ENCODE data around the gene ZBTB46.
"Not testable (repeated sequence)": the region's sequence is repeated elsewhere in the genome, so short reads cannot be mapped to it uniquely, and the experiment has no call there.

The ZBTB46 gene

DNA sequence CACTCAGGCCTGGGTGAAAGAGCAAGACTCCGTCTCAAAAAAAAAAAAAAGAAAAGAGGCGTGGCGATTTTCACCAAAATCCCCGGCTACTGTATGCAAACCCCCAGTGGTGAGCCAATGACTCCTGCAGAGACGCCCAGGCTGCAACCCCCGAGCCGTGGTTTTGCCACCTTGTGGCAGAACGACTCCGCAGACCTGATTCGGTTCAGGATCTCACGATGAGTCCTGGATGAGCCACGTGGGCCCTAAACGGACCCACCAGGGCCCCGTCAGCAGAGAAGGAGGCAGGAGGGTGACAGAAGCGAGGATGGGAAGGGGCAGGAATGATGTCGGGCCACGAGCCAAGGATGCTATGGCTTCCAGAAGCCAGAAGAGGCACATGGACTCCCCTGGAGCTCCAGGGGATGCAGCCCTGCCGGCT lies 49.0 kb downstream of the ZBTB46 start:
- DNase-seq (ENCODE audit: insufficient read length, low spot score) (no peak), FAIRE-seq (no peak)
- TF ChIP-seq, protein P1, sequence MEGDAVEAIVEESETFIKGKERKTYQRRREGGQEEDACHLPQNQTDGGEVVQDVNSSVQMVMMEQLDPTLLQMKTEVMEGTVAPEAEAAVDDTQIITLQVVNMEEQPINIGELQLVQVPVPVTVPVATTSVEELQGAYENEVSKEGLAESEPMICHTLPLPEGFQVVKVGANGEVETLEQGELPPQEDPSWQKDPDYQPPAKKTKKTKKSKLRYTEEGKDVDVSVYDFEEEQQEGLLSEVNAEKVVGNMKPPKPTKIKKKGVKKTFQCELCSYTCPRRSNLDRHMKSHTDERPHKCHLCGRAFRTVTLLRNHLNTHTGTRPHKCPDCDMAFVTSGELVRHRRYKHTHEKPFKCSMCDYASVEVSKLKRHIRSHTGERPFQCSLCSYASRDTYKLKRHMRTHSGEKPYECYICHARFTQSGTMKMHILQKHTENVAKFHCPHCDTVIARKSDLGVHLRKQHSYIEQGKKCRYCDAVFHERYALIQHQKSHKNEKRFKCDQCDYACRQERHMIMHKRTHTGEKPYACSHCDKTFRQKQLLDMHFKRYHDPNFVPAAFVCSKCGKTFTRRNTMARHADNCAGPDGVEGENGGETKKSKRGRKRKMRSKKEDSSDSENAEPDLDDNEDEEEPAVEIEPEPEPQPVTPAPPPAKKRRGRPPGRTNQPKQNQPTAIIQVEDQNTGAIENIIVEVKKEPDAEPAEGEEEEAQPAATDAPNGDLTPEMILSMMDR (IDR thresholded peaks at IDR 0.05; ENCODE audit: insufficient read depth, missing control alignments) = no peak

DNA sequence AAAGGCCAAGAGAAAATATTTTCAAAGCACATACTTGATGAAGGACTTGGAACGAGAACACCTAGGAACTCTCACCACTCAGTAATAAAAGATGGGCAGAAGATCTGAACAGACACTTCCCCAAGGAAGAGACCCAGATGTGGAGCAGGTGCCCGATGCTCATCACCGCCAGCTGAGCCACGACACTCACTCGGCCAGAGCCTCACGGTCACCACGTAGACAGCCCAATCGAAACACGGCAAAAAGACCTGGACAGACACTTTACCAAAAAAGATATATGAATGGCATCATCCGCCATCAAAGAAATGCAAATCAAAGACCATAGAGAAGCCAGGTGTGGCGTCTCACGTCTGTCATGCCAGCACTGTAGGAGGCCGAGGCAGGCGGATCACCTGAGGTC lies 49.9 kb downstream of the ZBTB46 start:
- DNase-seq (ENCODE audit: insufficient read length, low spot score) = no peak
- TF ChIP-seq, protein P1 (IDR thresholded peaks at IDR 0.05; ENCODE audit: insufficient read depth, missing control alignments) = no peak
- no peak for FAIRE-seq

DNA sequence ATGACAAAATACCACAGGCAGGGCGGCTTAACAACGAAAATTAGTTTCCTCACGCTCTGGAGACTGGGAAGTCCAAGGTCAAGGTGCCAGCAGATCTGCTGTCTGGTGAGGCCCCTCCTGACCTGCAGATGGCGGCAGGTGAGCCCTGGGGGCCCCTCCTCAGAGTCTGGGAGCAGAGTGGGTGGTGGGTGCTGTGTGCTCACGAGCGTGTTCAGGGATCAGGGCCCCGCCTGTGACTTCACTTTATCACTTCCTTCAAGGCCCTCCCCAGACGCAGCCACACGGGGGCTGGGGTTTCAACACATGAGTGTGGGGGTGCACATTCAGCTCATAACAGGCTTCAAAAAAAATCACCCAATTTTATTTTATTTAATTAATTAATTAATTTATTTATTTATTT lies 52.2 kb downstream of the ZBTB46 start:
- TF ChIP-seq, protein P1 (IDR thresholded peaks at IDR 0.05; ENCODE audit: insufficient read depth, missing control alignments) = no peak
- DNase-seq (ENCODE audit: insufficient read length, low spot score) (no peak), FAIRE-seq (no peak)

DNA sequence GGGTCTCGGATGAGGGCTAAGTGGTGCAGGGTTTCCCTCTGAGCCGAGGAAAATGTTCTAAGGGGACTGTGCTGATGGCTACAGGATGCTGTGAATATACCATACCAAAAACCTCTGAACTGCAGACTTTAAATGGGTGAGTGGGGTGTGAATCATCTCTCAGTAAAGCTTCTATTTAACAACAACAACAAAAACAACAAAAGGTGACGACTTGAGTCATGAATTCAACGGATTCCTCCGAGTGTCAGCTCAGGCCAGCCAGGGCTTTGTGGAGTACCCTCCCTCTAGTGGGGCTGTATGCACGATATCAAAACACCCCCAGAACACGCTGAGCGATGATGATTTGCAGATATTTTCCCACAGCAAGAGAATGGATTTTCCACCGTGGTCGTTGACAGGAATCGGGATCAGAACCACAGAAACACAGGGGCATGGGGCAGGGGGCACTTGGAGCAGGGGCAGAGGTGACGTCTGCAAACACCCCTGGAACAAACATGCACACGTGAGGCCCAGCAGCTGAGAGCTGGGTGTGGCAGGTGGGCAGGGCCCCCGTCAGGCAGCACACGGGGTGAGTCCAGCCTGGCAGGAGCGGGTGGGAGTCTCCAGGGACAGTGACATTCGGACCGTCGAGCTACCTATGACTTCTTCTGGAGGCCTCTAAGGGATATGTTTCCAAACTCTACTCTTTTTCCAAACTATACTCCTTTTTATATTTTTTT lies 52.9 kb downstream of the ZBTB46 start:
- FAIRE-seq (no peak), DNase-seq (ENCODE audit: insufficient read length, low spot score) (no peak)
- TF ChIP-seq, protein P1 (IDR thresholded peaks at IDR 0.05; ENCODE audit: insufficient read depth, missing control alignments) = no peak

DNA sequence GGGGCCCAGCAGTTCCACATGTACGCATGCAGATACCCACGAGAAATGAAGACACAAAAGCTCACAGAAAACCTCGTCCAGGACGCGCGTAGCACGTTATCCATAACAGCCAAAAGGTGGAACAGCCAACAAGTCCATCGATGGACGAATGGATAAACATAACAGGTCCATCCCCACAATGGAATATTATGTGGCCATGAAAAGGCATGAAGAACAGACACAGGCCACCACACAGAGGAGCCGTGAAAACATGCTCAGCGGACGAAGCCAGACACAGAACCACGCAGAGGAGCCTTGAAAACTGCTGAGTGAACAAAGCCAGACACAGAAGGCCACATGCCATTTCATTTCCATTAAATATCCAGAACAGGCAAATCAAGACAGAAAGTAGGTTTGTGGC lies 53.5 kb downstream of the ZBTB46 start:
- TF ChIP-seq, protein P1 (IDR thresholded peaks at IDR 0.05; ENCODE audit: insufficient read depth, missing control alignments) = no peak
- FAIRE-seq (no peak), DNase-seq (ENCODE audit: insufficient read length, low spot score) (no peak)

DNA sequence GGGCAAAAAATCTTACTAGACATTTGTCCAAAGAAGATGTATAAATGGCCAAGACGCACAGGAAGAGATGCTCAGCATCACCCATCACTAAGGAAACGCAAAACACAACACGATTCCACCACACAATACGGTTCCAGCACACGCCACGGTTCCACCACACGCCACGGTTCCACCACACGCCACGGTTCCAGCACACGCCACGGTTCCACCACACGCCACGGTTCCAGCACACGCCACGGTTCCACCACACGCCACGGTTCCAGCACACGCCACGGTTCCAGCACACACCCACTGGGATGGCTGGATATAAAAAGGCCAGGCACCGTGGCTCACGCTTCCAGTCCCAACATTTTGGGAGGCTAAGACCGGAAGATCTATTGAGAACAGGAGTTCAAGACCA lies 54.2 kb downstream of the ZBTB46 start:
- not testable (repeated sequence) for FAIRE-seq; DNase-seq (ENCODE audit: insufficient read length, low spot score)

DNA sequence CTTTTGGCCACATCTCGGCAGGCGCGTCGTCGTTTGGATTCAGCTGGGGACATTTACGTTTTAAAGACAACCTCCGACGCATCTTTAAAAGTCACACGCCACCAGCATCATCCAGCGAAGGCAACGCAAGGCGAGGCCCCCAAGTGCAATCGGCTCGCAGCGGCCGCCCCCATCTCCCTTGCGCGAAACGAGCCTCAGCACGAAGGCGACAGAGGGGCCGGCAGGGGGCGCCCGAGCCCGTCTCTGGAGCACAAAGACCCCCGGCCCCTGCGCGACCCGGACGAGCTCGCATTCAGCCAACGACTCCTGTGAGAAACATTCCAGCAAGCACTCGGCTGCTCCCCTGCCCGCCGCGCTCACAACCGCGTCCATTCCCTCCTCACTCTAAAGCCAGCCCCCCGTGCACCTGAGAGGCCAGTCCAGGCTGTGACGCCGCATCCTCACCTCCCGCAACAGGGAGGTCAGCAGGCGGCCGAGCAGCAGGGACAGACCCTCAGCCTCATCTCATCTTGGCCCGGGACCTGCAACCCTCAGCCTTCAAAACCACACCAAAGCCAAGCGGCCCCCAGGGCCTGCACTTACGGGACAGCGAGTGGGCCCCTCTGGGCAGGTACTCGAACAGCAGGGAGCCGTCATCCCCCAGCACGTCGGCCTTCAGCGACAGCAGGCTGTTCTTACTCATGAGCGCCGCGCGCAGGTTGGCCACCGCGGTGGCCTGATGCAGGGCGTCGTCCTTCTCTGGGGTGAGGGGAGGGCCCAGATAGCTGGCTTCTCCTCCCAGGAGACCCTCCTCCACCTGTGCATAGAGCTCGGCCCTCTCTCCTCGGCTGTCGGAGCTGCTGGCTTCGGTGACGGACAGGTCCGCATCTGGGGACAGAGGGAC lies 55.7 kb downstream of the ZBTB46 start:
- TF ChIP-seq, protein P1 (IDR thresholded peaks at IDR 0.05; ENCODE audit: insufficient read depth, missing control alignments) = peak; percentile 61
- FAIRE-seq (no peak), DNase-seq (ENCODE audit: insufficient read length, low spot score) (peak; percentile 80)
